ENCODE measurements around the gene GPR137B.

The GPR137B gene

GRCh38 chr1:236142253-236143103 lies at the start of gene GPR137B:
Gene GPR137B, plus strand, starts transcription at chr1:236142539. Its CDS starts 84 bp downstream, at chr1:236142623.
- DNase-seq, result peak; percentile 64

GRCh38 chr1:236092899-236093298 lies 49.4 kb upstream of the GPR137B start:
- no peak for DNase-seq

- no peak for DNase-seq
Observed at GRCh38 chr1:236095705-236096520, 46.4 kb upstream of the GPR137B start.

GRCh38 chr1:236096660-236097482 lies 45.5 kb upstream of the GPR137B start:
- peak; percentile 63 for DNase-seq

GRCh38 chr1:236098267-236098666 lies 44.1 kb upstream of the GPR137B start:
- no peak for DNase-seq

- DNase-seq, result no peak
Observed at GRCh38 chr1:236099355-236099974, 42.9 kb upstream of the GPR137B start.

- DNase-seq, result no peak
Observed at GRCh38 chr1:236100799-236101198, 41.5 kb upstream of the GPR137B start.

GRCh38 chr1:236101233-236102200 lies 40.8 kb upstream of the GPR137B start:
- DNase-seq, result no peak

- DNase-seq, result no peak
Observed at GRCh38 chr1:236102611-236103010, 39.7 kb upstream of the GPR137B start.

- no peak for DNase-seq
Observed at GRCh38 chr1:236103059-236103458, 39.3 kb upstream of the GPR137B start.

- peak; percentile 46 for DNase-seq
Observed at GRCh38 chr1:236103646-236104218, 38.6 kb upstream of the GPR137B start.

- DNase-seq, result no peak
Observed at GRCh38 chr1:236107121-236107907, 35.0 kb upstream of the GPR137B start.

- DNase-seq, result no peak
Observed at GRCh38 chr1:236108027-236108648, 34.2 kb upstream of the GPR137B start.

GRCh38 chr1:236110137-236110536 lies 32.2 kb upstream of the GPR137B start:
- no peak for DNase-seq

GRCh38 chr1:236111527-236112331 lies 30.6 kb upstream of the GPR137B start:
- DNase-seq, result no peak

GRCh38 chr1:236112332-236112627 lies 30.1 kb upstream of the GPR137B start:
- no peak for DNase-seq

GRCh38 chr1:236113324-236114032 lies 28.9 kb upstream of the GPR137B start:
- no peak for DNase-seq

GRCh38 chr1:236114076-236114747 lies 28.1 kb upstream of the GPR137B start:
- DNase-seq, result no peak
